H9 (cell line): ENCODE results near the gene MEP1A. TPM values are rescaled to one million over a fixed set of nuclear protein-coding genes. Genes with fewer than 3 reads are reported as not detected.

Source experiments
- DNase-seq: peaks from one replicate; pipeline ENCODE4 v3.0.0-alpha.2; 2017
- H2AFZ ChIP-seq: one replicate; pipeline ENCODE4 v1.6.1; 2013; ENCODE audit warnings: mild to moderate bottlenecking, low read length, control low read depth, moderate library complexity
- H2AK5ac ChIP-seq: 2 replicates; pipeline ENCODE4 v1.6.1; 2013; ENCODE audit warnings: low read length, control low read depth, mixed read lengths; ENCODE audit not compliant: insufficient read length
- H2BK120ac ChIP-seq: one replicate; pipeline ENCODE4 v1.6.1; 2013; ENCODE audit warnings: low read depth, mild to moderate bottlenecking, low read length, control low read depth, inconsistent platforms; ENCODE audit not compliant: poor library complexity, severe bottlenecking
- H2BK12ac ChIP-seq: 2 replicates; pipeline ENCODE4 v1.6.1; 2013; ENCODE audit warnings: low read length, control low read depth, mixed read lengths, low read depth; ENCODE audit not compliant: insufficient read length
- H2BK15ac ChIP-seq: 2 replicates; pipeline ENCODE4 v1.6.1; 2013; ENCODE audit warnings: low read depth, low read length, control low read depth
- H2BK20ac ChIP-seq: one replicate; pipeline ENCODE4 v1.6.1; 2013; ENCODE audit warnings: low read depth, mild to moderate bottlenecking, low read length, control low read depth, inconsistent platforms; ENCODE audit not compliant: poor library complexity, severe bottlenecking
- H2BK5ac ChIP-seq: 2 replicates; pipeline ENCODE4 v1.6.1; 2013; ENCODE audit warnings: low read length, control low read depth, mixed read lengths; ENCODE audit not compliant: insufficient read length
- H3K14ac ChIP-seq: 2 replicates; pipeline ENCODE4 v1.6.1; 2013; ENCODE audit warnings: low read length, control low read depth; ENCODE audit not compliant: insufficient read depth
- H3K18ac ChIP-seq: 2 replicates; pipeline ENCODE4 v1.6.1; 2013; ENCODE audit warnings: low read depth, mild to moderate bottlenecking, mixed read lengths, low read length, control low read depth; ENCODE audit not compliant: insufficient read length
- H3K23ac ChIP-seq: 2 replicates; pipeline ENCODE4 v1.6.1; 2013; ENCODE audit warnings: low read length, control low read depth, mixed read lengths, low read depth; ENCODE audit not compliant: insufficient read length
- H3K23me2 ChIP-seq: 2 replicates; pipeline ENCODE4 v1.6.1; 2013; ENCODE audit warnings: low read depth, mild to moderate bottlenecking, mixed read lengths, low read length, control low read depth; ENCODE audit not compliant: insufficient read length, poor library complexity, severe bottlenecking
- H3K27ac ChIP-seq: 2 replicates; pipeline ENCODE4 v1.5.1; 2013; ENCODE audit warnings: low read length, control low read depth, mixed read lengths, low read depth; ENCODE audit not compliant: insufficient read length
- H3K27me3 ChIP-seq: 2 replicates; pipeline ENCODE4 v1.6.1; 2013; ENCODE audit warnings: low read length, control low read depth, inconsistent platforms; ENCODE audit not compliant: insufficient read depth
- H3K4ac ChIP-seq: 2 replicates; pipeline ENCODE4 v1.6.1; 2013; ENCODE audit warnings: low read depth, mild to moderate bottlenecking, control low read depth, inconsistent platforms, low read length, moderate library complexity
- H3K4me1 ChIP-seq: 2 replicates; pipeline ENCODE4 v1.6.1; 2013; ENCODE audit warnings: low read length, control low read depth, inconsistent platforms; ENCODE audit not compliant: insufficient read depth
- H3K4me2 ChIP-seq: 2 replicates; pipeline ENCODE4 v1.6.1; 2013; ENCODE audit warnings: low read length, control low read depth, mixed read lengths; ENCODE audit not compliant: insufficient read length, insufficient read depth
- H3K56ac ChIP-seq: 2 replicates; pipeline ENCODE4 v1.6.1; 2013; ENCODE audit warnings: low read depth, mild to moderate bottlenecking, mixed read lengths, low read length, control low read depth; ENCODE audit not compliant: insufficient read length
- H3K79me1 ChIP-seq: 2 replicates; pipeline ENCODE4 v1.6.1; 2013; ENCODE audit warnings: low read depth, mild to moderate bottlenecking, moderate library complexity, low read length, control low read depth, inconsistent platforms; ENCODE audit not compliant: insufficient read depth, poor library complexity, severe bottlenecking
- H3K79me2 ChIP-seq: 2 replicates; pipeline ENCODE4 v1.6.1; 2013; ENCODE audit warnings: low read length, control low read depth, inconsistent platforms; ENCODE audit not compliant: insufficient read depth
- H3K9ac ChIP-seq: 2 replicates; pipeline ENCODE4 v1.6.1; 2013; ENCODE audit warnings: low read length, control low read depth, mixed read lengths; ENCODE audit not compliant: insufficient read length; ENCODE audit errors: extremely low read depth
- H3K9me3 ChIP-seq: one replicate; pipeline ENCODE4 v1.6.1; 2013; ENCODE audit warnings: low read depth, low read length, inconsistent platforms; ENCODE audit not compliant: control insufficient read depth
- H3T11ph ChIP-seq: one replicate; pipeline ENCODE4 v1.6.1; 2013; ENCODE audit warnings: mild to moderate bottlenecking, low read length, control low read depth, inconsistent platforms
- H4K20me1 ChIP-seq: one replicate; pipeline ENCODE4 v1.6.1; 2013; ENCODE audit not compliant: control insufficient read depth, insufficient read length, insufficient read depth
- H4K5ac ChIP-seq: 2 replicates; pipeline ENCODE4 v1.6.1; 2013; ENCODE audit warnings: low read depth, mild to moderate bottlenecking, mixed read lengths, low read length, control low read depth; ENCODE audit not compliant: insufficient read length
- H4K8ac ChIP-seq: replicated peaks from 2 replicates; pipeline ENCODE4 v1.6.1; 2013; ENCODE audit warnings: low read length, control low read depth, mixed read lengths, low read depth; ENCODE audit not compliant: insufficient read length
- H4K91ac ChIP-seq: 2 replicates; pipeline ENCODE4 v1.6.1; 2013; ENCODE audit warnings: low read depth, mild to moderate bottlenecking, moderate library complexity, mixed read lengths, low read length, control low read depth; ENCODE audit not compliant: insufficient read length
- H3K27ac Mint-ChIP-seq, 3 experiments: 2 replicates in 2 of 3; 3 replicates in 1 of 3; pipeline ENCODE4 v1.8.0; 2020 to 2021; ENCODE audit warnings: mixed read lengths in 3 of 3, mild to moderate bottlenecking in 1 of 3, moderate library complexity in 1 of 3
- H3K27me3 Mint-ChIP-seq: 2 replicates; pipeline ENCODE4 v1.8.0; 2021; ENCODE audit warnings: low read depth, mild to moderate bottlenecking, moderate library complexity, mixed read lengths
- H3K36me3 Mint-ChIP-seq, 3 experiments: 2 replicates in 2 of 3; 3 replicates in 1 of 3; pipeline ENCODE4 v1.8.0; 2020 to 2021; ENCODE audit warnings: low read depth in 3 of 3, mixed read lengths in 3 of 3; ENCODE audit not compliant: insufficient read depth in 1 of 3
- H3K4me1 Mint-ChIP-seq, 2 experiments: 2 replicates each; pipeline ENCODE4 v1.8.0; 2020; ENCODE audit warnings: mixed read lengths in 2 of 2
- H3K4me3 Mint-ChIP-seq, 2 experiments: 2 replicates in 1 of 2; 3 replicates in 1 of 2; pipeline ENCODE4 v1.8.0; 2020 to 2021; ENCODE audit warnings: mild to moderate bottlenecking in 2 of 2, mixed read lengths in 2 of 2, moderate library complexity in 1 of 2
- H3K9me3 Mint-ChIP-seq, 2 experiments: 2 replicates in 1 of 2; 3 replicates in 1 of 2; pipeline ENCODE4 v1.8.0; 2020; ENCODE audit warnings: mild to moderate bottlenecking in 2 of 2, mixed read lengths in 2 of 2, moderate library complexity in 1 of 2
- CTCF ChIP-seq: fragments of 200-600 bp; sonication (generic); conservative IDR thresholded peaks from 3 replicates; pipeline ENCODE4 v1.8.0; 2021; ENCODE audit warnings: antibody characterized with exemption, mild to moderate bottlenecking
- WGBS: extraction: QIAGEN DNeasy Blood & Tissue Kit; methylation state at CpG from one replicate; pipeline ENCODE4 v1.1.7; 2013; ENCODE audit warnings: missing lambda C conversion rate, low lambda C conversion rate, mixed read lengths; ENCODE audit not compliant: insufficient read length; ENCODE audit errors: extremely low coverage; 5-methylcytosine and 5-hydroxymethylcytosine counted together
- total RNA-seq: library from RNA; stranded (reverse); gene quantifications from 2 replicates; pipeline ENCODE4 v1.2.1, GENCODE V29; 2021

The MEP1A gene
- total RNA-seq, 1 experiment from 2014 or later: not detected

- H3K23me2 ChIP-seq: no peaks in the 10 kb centered on the region
- H3K27me3 ChIP-seq: no peaks in the 10 kb centered on the region
- peaks cover 3 to 4% of the 10 kb centered on the region in 2 experiments; a peak in 3 of 5 replicates for H3K9me3 Mint-ChIP-seq
- H3K14ac ChIP-seq: no peak overlapping the region
- H3K23ac ChIP-seq: no peak overlapping the region
- no peak overlapping the region for H2BK5ac ChIP-seq
- no peak overlapping the region for H3K4ac ChIP-seq
- H2BK12ac ChIP-seq: no peak overlapping the region
- no peak overlapping the region for H3K4me2 ChIP-seq
- H2AK5ac ChIP-seq: no peak overlapping the region
- H4K5ac ChIP-seq: no peak overlapping the region
- no peaks in the 10 kb centered on the region for H3K9me3 ChIP-seq
- no peak overlapping the region for H3K27ac Mint-ChIP-seq
- H3K36me3 Mint-ChIP-seq: no peaks in the 10 kb centered on the region; a peak in 1 of 7 replicates
- H3T11ph ChIP-seq: no peak overlapping the region
- H2BK20ac ChIP-seq: no peak overlapping the region
- H2BK120ac ChIP-seq: no peak overlapping the region
- H3K4me3 Mint-ChIP-seq: no peak overlapping the region
- no peak overlapping the region for H4K91ac ChIP-seq
- H3K79me1 ChIP-seq: no peaks in the 10 kb centered on the region
- WGBS: no CpG with 5 or more reads among the region's 5 CpGs
- no peak overlapping the region for H3K27ac ChIP-seq
- H3K4me1 Mint-ChIP-seq: peaks cover 7 to 9% of the 10 kb centered on the region in 2 experiments
- TF ChIP-seq CTCF: no peak
- peaks cover 3% of the 10 kb centered on the region; the same call in 1 of the 2 replicates for H3K27me3 Mint-ChIP-seq
- H3K18ac ChIP-seq: no peak overlapping the region
- no peak for DNase-seq
- H2AFZ ChIP-seq: no peak overlapping the region
- H4K8ac ChIP-seq: no peak overlapping the region
- H3K79me2 ChIP-seq: no peaks in the 10 kb centered on the region
- H2BK15ac ChIP-seq: no peak overlapping the region
- H4K20me1 ChIP-seq: no peaks in the 10 kb centered on the region
- no peak overlapping the region for H3K9ac ChIP-seq
- 0 out of 2 replicates have a peak, but pooled peaks cover 2% of the 10 kb centered on the region for H3K4me1 ChIP-seq
- no peak overlapping the region for H3K56ac ChIP-seq
Measured at GRCh38 chr6:46867411-46867810, 74.2 kb downstream of the MEP1A start.
